ENCODE measurements around the gene B3GALT6.
A peak's percentile ranks its signal among the peaks of the same experiment; 100 is the strongest.
"Not testable (repeated sequence)": the region's sequence is repeated elsewhere in the genome, so short reads cannot be mapped to it uniquely, and the experiment has no call there.

Gene B3GALT6

DNA sequence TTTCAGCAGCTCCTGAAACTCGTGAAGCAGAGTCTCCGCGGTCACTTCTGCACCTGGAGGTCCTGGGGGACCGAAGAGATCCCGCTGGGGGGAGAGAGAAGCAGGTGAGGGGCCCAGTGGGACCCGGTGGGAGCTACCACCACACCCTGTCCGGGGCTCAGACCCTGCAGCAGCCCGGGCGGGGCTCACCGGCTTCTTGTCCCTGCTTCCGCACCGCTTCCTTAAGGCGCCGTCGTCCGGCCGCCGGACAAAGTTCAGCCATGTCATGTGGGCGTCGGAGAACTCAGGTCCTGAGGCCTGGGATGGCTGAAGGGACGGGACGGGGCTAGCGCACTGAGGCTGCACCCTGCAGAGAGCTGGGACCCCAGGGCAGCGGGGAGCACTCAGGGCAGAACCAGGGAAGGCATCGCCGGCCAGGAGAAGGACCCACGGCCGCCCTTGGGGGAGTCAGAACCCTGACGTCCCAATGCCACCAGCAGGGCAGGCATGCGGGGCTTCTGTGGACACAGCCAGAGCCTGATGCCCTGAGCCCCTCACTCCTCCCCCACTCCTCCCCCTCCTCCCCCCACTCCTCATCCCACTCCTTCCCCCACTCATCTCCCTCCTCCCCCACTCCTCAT, 12.3 kb downstream of the B3GALT6 start:
- no peak for DNase-seq (ENCODE audit: low read depth in 2 of 2)

DNA sequence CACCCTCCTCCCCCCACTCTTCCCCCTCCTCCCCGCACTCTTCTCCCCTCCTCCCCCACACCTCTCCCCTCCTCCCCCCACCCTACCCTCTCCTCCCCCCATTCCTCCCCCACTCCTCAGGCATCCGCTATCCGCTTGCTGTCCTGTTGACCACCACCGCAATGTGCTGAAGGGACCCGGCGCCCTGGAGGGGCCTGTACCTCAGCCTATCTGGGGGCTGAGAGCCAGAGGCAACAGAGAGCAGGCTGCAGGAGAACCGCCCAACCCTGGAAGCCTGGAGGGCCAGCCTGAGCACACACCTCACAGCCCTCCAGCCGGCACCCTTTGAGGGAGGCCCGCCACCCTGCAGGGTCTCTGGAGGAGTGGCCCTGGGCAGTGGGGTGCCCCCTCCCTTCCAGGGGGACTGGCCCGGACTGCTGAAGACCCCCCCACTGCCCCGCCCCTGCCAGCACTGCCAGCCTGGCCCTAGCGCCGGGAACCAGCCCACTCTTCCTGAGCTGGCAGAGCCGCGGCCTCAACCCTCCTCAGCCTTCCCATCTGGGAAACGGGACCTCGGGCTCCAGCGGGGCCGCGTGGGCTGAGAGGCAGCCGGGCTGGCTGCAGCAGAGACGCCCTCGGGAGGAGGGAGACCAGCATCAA, 13.3 kb downstream of the B3GALT6 start:
- no peak for DNase-seq (ENCODE audit: low read depth in 2 of 2)

- DNase-seq (ENCODE audit: low read depth in 2 of 2): no peak
Measured at GRCh38 chr1:1245817-1246576, 14.0 kb downstream of the B3GALT6 start.

DNA sequence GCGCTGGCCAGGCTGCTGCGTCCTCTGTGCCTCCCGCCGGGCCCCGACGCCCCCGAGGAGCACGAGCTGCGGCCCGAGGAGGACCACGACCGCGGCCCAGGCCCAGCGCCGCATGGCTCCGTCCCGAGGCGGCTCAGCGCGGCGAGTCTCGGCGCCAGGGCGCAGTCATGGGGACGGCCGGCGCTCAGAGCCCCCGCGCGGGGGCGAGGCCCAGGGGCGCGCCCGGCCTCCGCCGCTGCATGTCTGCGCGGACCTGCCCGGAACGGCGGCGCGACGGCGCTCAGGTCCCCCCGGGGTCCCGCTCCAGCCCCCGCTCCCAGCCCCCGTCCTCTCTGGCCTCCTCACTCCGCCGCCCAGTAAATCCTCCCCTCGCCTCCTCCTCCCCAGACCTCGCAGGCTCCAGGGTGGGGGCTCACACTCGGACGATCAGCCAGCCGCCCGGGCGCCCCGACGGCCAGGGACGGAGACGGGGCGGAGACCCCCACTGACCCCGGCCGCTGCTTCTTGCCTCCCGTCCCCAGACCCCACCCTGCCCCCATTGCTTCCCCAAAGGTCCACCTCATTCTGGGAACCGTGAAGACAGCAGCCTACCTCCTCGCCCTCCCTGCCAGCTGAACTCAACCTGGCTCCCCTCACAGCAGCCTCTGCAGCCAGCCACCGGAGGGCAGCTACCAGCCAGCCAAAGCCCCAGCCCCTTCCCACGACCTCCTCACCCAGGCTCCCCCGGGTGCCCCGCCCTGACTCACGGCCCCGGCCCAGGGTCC, 14.7 kb downstream of the B3GALT6 start, which contains the start of gene C1QTNF12:
C1QTNF12 (minus strand) TSS at position 146 of the 764 bp plus-strand sequence; CDS start at position 114, 32 bp downstream.
- no peak for DNase-seq (ENCODE audit: low read depth in 2 of 2)

- no peak for DNase-seq (ENCODE audit: low read depth in 2 of 2)
Measured at GRCh38 chr1:1247341-1247913, 15.4 kb downstream of the B3GALT6 start.

GRCh38 chr1:1248009-1248913, 16.2 kb downstream of the B3GALT6 start:
- not testable (repeated sequence) for DNase-seq (ENCODE audit: low read depth in 2 of 2)

DNA sequence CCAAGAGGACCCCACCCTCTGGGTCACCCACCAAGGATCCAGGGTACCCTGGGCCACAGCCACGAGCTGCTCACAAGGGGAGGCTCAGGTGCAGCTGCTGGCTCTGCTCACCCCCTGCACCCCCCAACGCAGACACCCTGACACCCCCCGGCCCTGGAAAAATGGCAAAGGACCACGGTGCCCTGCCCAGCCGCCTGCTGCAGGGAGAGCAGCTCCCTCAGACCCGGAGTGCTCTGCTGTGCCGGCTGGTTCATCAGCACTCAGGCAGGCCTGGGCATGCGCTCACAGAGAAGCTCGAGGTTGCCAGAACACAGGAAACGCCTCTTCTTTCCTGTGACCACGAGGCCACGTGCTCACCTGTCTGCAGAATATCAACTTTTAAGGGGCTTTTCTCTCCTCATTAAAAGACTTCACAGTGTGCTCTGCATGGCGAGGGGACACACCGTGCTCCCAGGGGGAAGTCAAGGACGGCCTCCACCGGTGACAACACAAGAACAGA, 18.8 kb downstream of the B3GALT6 start:
- peak; percentile 37 to 56 for DNase-seq (ENCODE audit: low read depth in 2 of 2)

- no peak for DNase-seq (ENCODE audit: low read depth in 2 of 2)
Measured at GRCh38 chr1:1253314-1253713, 21.3 kb downstream of the B3GALT6 start.

GRCh38 chr1:1253972-1254666, 22.1 kb downstream of the B3GALT6 start:
- no peak for DNase-seq (ENCODE audit: low read depth in 2 of 2)

DNA sequence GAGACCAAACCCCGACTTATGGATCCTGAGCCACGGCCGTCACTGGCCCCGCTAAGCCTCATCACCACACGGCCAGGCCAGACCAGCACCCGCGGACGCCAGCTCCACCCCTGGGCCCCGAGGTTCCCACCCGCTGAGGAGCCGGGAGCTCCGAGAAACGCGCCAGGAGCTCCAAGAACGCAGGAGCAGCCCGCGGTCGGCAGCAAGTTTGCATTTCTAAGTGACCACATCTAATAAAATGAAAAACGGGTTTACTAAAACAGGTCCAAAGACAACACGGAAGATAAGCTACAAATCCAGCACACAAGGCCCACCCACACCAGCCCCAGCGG, 22.6 kb downstream of the B3GALT6 start:
- no peak for DNase-seq (ENCODE audit: low read depth in 2 of 2)

DNA sequence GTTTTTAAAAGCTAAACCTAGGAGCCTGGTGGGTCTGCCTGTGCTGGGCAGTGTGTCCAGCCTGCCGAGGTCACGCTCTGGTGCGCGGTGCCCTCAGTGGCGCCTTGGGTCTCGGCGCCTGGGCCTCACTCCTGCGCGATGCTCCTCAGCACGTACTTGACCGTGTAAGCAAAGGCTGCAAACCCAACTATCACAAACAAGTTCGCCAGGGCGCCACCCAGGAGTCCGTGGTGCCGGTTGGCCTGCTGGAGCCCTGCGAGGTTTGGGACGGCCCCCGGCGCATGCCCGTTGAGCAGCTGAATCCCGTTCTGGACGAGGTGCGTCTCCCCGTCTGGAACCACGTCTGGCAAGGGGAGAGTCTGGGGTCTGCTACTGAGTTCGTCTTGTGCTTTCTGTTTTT, 23.0 kb downstream of the B3GALT6 start:
- no peak for DNase-seq (ENCODE audit: low read depth in 2 of 2)

DNA sequence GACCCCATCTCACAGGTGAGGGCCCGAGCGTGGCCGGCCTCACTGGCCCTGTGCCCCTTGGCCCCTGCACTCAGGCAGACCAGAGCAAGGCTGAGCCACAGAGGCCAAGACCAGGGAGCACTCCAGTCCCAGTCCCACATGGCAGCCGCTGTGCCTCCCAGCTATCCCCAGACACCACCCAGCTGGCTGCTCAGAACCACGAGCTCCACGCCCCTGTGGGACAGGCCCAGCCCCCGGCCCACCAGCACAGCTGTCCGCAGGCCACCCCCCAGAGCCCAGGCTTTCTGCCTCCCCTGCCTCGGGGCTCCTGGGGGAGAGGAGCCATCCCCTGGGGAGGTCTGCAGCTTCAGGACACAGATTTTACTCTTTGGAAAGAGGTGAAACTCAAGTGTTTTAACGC, 23.6 kb downstream of the B3GALT6 start:
- no peak for DNase-seq (ENCODE audit: low read depth in 2 of 2)

DNA sequence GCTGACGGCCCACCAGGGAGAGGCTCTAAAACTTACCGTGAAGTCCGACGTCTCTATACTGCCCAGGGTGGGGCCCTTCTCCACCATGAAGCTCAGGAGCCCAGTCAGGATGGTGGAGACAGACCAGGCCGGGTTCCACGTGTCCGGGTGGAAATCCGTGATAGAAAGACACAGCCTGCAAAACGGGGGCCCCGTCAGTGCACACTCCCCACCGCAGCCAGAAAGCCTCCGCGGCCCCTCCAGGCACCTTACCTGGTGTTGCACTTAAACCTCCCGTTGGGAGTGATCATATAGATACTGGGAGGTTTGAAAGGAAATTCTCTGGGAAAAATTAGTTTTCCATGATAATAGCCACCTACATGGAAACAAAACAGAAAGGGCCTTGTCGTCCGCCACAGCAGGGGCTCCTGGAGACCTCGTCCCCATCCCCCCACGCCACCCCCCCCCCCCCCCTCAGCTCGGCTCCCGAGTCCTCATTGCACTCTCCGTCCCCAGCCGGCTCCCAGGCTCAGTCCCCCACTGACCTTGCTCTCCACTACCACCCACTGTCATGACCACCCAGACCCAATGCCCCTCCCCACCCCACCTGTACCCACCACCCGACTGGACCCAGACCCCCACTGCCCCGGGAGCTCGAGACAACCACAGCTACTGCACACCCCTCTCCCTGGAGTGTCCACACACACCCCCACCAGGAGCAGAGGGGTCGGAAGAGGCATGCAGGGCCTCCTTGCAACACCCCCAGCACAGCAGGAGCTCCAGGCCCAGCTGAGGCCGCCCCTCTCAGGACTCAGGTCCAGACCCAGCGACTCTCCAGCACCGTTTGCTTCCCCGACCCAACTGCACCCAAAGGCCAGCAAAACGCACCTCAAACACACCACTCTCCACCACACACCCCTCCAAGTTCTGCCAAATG, 25.2 kb downstream of the B3GALT6 start:
- DNase-seq (ENCODE audit: low read depth in 2 of 2): no peak

GRCh38 chr1:1259119-1259488, 27.1 kb downstream of the B3GALT6 start:
- no peak for DNase-seq (ENCODE audit: low read depth in 2 of 2)

DNA sequence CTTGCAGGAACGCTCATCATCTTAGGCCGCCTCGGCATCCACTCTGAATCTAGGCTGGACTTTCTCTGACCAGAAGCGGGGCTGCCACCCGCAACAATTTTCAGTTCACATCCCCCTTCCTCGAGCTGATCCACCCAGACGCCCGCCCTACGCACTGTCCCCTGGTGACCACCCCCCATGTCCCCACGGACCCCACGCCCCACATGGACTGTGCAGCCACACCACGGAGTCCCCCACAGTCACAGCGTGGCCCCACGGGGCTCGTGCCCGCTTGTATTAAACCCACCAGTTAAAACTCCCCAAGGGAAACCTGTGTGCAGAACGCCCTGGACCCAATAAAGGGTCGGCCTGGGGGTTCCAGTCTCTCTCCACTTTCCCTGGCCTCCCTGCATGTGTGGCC, 27.5 kb downstream of the B3GALT6 start:
- DNase-seq (ENCODE audit: low read depth in 2 of 2): no peak

DNA sequence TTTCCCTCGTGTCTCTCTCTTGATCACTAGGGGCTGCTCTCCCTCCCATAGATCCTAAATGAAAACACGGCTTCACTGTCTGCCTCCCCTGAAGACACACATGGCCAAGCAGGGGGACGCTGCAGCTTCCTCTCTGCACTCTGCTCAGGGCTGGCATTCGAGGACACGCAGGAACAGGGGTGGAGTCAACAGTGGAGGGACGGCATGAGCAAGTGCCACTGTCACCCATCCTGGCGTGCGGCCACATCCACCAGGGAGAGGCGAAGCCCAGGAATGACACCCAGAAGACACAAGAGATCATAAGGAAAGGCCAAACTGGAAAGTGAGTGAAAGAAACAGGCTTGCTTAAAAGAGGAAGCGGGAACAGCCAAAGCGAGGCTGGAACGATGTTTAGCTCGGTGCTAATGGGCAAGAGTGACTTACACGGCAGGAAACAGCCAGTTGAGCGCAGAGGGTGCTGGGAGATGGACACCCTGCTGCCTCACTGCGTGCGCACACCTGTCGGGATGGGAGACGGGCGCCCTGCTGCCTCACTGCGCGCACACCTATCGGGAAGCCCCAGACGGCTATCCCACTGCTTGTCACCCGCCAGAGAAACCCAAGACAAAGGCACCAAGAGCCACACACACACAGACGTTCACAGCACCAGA, 28.0 kb downstream of the B3GALT6 start:
- no peak for DNase-seq (ENCODE audit: low read depth in 2 of 2)

- no peak for DNase-seq (ENCODE audit: low read depth in 2 of 2)
Measured at GRCh38 chr1:1260843-1261560, 29.0 kb downstream of the B3GALT6 start.

- DNase-seq (ENCODE audit: low read depth in 2 of 2): no peak
Measured at GRCh38 chr1:1262071-1262470, 30.0 kb downstream of the B3GALT6 start.
